NCI-H69 (cell line): Measurements from ENCODE around the gene MT1M.
A peak's percentile ranks its signal among the peaks of the same experiment; 100 is the strongest.
"Not testable (repeated sequence)": the region's sequence is repeated elsewhere in the genome, so short reads cannot be mapped to it uniquely, and the experiment has no call there.

Experiments used
- DNase-seq: peaks from one replicate; lab custom pipeline; 2025; lab: John Stamatoyannopoulos, UW

The MT1M gene

DNA sequence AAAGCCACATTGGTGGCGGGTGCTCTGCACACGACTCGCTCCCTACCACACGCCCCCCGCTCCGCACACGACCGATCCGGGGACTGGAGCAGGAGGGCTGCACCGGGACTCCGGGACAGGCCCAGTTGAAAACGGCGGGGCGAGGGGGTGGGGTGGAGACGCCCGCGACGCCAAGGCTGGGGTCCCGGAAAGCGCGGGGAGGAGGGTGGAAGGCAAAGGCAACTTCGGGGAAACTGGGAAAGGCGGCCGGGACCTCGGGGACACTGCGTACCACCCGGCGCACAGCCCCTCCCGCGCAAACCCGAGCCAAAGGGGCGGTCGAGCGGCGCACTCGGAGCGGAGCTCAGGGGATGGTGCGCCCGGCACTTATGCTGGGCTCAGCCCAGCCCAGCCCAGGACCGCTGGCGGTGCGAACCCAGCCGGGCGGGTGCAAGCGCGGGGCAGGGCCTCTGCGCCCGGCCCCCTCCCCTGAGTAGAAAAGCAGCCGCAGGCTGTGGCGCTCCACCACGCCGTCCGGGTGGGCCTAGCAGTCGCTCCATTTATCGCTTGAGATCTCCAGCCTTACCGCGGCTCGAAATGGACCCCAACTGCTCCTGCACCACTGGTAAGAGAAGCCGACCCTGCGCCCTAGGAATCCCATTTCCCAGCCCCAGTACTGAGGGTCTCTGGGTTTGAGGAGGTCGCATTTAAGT, at the start of gene MT1M:
MT1M (plus strand) TSS at position 504 of the 692 bp plus-strand sequence; CDS start at position 577, 73 bp downstream.
- DNase-seq = peak; percentile 5

- not testable (repeated sequence) for DNase-seq
These were observed 49.5 kb upstream of the MT1M start for GRCh38 chr16:56582911-56583310.

GRCh38 chr16:56583351-56584168, 48.9 kb upstream of the MT1M start:
- no peak for DNase-seq

- DNase-seq = no peak
These were observed 48.2 kb upstream of the MT1M start for GRCh38 chr16:56584276-56584675.

- no peak for DNase-seq
These were observed 43.7 kb upstream of the MT1M start for GRCh38 chr16:56588781-56589140.

GRCh38 chr16:56589141-56590039, 43.1 kb upstream of the MT1M start, which contains the start of gene MT3:
Gene MT3, plus strand, starts transcription at chr16:56589528. Its CDS starts 63 bp downstream, at chr16:56589591.
- peak; percentile 88 for DNase-seq

- DNase-seq = no peak
These were observed 40.9 kb upstream of the MT1M start for GRCh38 chr16:56591377-56592060.

DNA sequence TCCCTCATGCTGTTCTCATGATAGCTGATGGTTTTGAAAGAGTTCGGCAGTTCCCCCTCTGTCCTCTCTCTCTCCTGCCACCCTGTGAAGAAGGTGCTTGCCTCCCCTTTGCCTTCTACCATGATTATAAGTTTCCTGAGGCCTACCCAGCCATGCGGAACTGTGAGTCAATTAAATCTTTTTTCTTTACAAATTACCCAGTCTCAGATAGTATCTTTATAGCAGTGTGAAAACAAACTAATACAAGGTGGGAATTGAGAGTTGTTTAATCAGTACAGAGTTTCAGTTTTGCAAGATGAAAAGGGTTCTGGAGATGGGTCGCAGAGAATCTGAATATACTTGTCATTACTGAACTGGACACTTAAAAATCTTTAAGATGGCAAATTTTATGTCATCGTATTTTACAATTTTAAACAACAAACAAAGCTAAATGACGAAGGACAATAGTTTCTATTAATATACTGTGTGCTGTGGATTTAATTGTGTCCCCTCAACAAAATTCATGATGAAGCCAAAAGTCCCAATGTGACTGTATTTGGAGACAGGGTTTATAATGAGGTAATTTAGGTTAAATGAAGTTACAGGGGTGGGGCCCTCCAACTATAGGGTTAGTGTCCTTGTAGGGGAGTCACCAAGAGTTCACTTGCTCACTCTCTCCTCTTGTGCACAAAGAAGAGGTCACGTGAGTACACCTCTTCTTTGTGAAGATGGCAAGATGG, 38.7 kb upstream of the MT1M start:
- no peak for DNase-seq

- no peak for DNase-seq
These were observed 38.2 kb upstream of the MT1M start for GRCh38 chr16:56594292-56594619.

GRCh38 chr16:56600398-56600999, 32.0 kb upstream of the MT1M start:
- peak; percentile 52 for DNase-seq

GRCh38 chr16:56601325-56601724, 31.1 kb upstream of the MT1M start:
- peak; percentile 68 for DNase-seq

GRCh38 chr16:56603589-56603988, 28.9 kb upstream of the MT1M start:
- peak; percentile 38 for DNase-seq

- DNase-seq = peak; percentile 8
These were observed 27.5 kb upstream of the MT1M start for GRCh38 chr16:56604966-56605365.

- no peak for DNase-seq
These were observed 27.0 kb upstream of the MT1M start for GRCh38 chr16:56605475-56605874.

DNA sequence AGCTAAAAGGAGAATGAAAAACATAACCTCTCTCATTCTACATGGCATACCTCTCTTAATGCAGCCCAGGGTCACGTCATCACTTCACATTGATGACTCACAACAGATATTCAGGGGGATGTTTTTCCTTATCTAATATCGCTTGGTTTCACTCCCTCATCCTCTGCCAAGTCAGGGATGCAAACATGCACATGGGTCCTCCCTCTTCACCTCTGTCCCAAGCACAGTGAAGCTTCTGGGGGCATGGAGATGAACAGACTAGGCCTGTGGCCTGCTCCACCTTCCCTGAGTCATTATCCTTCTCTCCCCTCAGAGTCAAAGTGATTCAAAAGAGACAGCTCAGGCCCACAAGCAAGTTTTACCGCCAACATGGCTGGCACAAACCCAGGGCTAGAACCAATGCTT, 26.4 kb upstream of the MT1M start:
- DNase-seq = no peak

- DNase-seq = no peak
These were observed 25.9 kb upstream of the MT1M start for GRCh38 chr16:56606476-56607108.

- DNase-seq = peak; percentile 6
These were observed 25.3 kb upstream of the MT1M start for GRCh38 chr16:56607109-56607618.

- DNase-seq = no peak
These were observed 24.8 kb upstream of the MT1M start for GRCh38 chr16:56607675-56608042.

- peak; percentile 94 for DNase-seq
These were observed 24.2 kb upstream of the MT1M start, which contains the start of gene MT2A for GRCh38 chr16:56608043-56608875. Gene MT2A, plus strand, starts transcription at chr16:56608584. Its CDS starts 72 bp downstream, at chr16:56608656.
